ENCODE measurements around the gene HSD3B2. TPM values are rescaled to one million over a fixed set of nuclear protein-coding genes. Genes with fewer than 3 reads are reported as not detected.

Gene HSD3B2
- total RNA-seq, 1 experiment from 2014 or later: not detected

- Histone ChIP-seq H4K91ac (ENCODE audit: insufficient read length, low read depth, low read length) (no peak overlapping the region), H3T11ph (ENCODE audit: low read length) (no peak overlapping the region), H2BK5ac (ENCODE audit: insufficient read length, low read length) (no peak overlapping the region), H3K14ac (ENCODE audit: insufficient read depth, low read length) (no peak overlapping the region), H3K79me2 (ENCODE audit: insufficient read depth, low read length) (no peaks in the 10 kb centered on the region), H2BK15ac (ENCODE audit: low read depth, low read length) (no peak overlapping the region), H3K23me2 (ENCODE audit: insufficient read length, low read depth, low read length, poor library complexity, severe bottlenecking) (no peaks in the 10 kb centered on the region), H3K27ac (ENCODE audit: insufficient read length, low read depth, low read length) (no peak overlapping the region), H2AFZ (ENCODE audit: low read length) (no peak overlapping the region), H4K20me1 (ENCODE audit: control insufficient read depth, insufficient read depth, insufficient read length) (no peaks in the 10 kb centered on the region), H2BK120ac (ENCODE audit: low read depth, low read length, poor library complexity, severe bottlenecking) (no peak overlapping the region), H3K4me1 (ENCODE audit: insufficient read depth, low read length) (no peaks in the 10 kb centered on the region), H3K9ac (ENCODE audit: extremely low read depth, insufficient read length, low read length) (no peak overlapping the region), H3K9me3 (ENCODE audit: control insufficient read depth, low read depth, low read length) (no peaks in the 10 kb centered on the region), H3K4ac (ENCODE audit: low read depth, low read length) (no peak overlapping the region), H3K27me3 (ENCODE audit: insufficient read depth, low read length) (no peaks in the 10 kb centered on the region), H3K56ac (ENCODE audit: insufficient read length, low read depth, low read length) (no peak overlapping the region), H3K4me2 (ENCODE audit: insufficient read depth, insufficient read length, low read length) (no peak overlapping the region), H2BK20ac (ENCODE audit: low read depth, low read length, poor library complexity, severe bottlenecking) (no peak overlapping the region), H4K5ac (ENCODE audit: insufficient read length, low read depth, low read length) (no peak overlapping the region), H4K8ac (replicated peaks; ENCODE audit: insufficient read length, low read depth, low read length) (no peak overlapping the region), H3K23ac (ENCODE audit: insufficient read length, low read depth, low read length) (no peak overlapping the region), H3K18ac (ENCODE audit: insufficient read length, low read depth, low read length) (no peak overlapping the region), H2BK12ac (ENCODE audit: insufficient read length, low read depth, low read length) (no peak overlapping the region), H2AK5ac (ENCODE audit: insufficient read length, low read length) (no peak overlapping the region), H3K79me1 (ENCODE audit: insufficient read depth, low read depth, low read length, poor library complexity, severe bottlenecking) (no peaks in the 10 kb centered on the region)
- DNase-seq: no peak
- H3K4me1 Mint-ChIP-seq: peaks cover 6 to 9% of the 10 kb centered on the region in 2 experiments
- H3K27me3 Mint-ChIP-seq (ENCODE audit: low read depth): peaks cover 2% of the 10 kb centered on the region; the same call in 1 of the 2 replicates
- H3K36me3 Mint-ChIP-seq (ENCODE audit: insufficient read depth in 1 of 3, low read depth in 3 of 3): no peaks in the 10 kb centered on the region
- no CpG with 5 or more reads among the region's 4 CpGs for WGBS (ENCODE audit: extremely low coverage, insufficient read length, low lambda C conversion rate)
- no peaks in the 10 kb centered on the region for H3K9me3 Mint-ChIP-seq
- H3K4me3 Mint-ChIP-seq: no peak overlapping the region
- no peak overlapping the region for H3K27ac Mint-ChIP-seq
- no peak for TF ChIP-seq CTCF (conservative IDR thresholded peaks at IDR 0.05)
These were observed 14.7 kb downstream of the HSD3B2 start for GRCh38 chr1:119429687-119430086.
